Measurements from ENCODE around the gene PAX7.

The PAX7 gene

DNA sequence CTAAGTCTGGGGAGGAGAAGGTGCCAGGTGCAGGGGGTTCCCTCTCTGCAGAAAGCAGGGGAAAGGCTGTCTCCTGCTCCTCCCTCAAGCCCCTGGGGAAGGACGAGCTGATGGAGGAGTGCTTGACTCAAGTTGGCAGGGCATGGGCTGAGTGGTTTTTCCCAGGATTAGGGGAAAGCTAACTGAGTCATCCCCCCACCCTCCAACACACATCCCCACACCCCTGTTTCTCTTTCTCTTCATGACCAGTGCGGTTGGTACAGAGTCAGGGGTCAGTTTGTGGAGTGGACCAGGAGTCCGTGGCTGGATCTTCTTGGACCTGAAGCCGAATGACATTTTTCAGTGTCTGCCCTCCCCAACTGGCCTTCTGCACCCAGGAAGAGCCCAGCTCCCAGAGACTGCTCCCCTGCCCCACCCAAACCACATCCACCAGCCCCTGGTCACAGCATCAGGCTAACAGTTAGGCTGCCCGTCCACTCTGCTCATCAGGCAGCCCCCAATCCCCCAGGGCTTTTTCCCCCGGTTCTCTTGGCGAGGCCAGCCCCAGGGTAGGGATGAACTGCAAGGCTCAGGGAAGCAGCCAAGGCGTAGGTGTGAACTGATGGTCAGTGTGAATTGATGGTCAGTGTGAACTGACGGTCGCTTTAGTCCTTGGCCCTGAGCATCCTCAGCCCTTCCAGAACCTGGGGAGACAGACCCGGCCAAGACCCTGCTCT, 81.0 kb downstream of the PAX7 start:
- no peak for DNase-seq

DNA sequence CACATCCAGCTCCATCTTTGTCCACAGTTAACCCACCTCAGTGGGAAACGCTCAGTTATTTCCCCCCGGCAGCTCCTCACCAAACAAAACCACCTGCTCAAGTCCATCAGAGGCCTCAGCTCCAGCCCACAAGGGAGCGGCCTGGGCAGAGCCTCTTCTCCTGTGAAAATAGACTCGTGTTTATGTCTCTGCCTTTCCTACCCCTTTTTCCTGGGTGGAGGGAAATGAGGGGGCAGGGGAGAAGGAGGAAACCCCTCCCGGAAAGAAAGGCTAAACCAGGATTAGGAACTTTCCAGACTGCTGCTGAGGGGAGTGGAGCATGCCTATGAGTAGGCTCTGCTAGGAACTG, 81.6 kb downstream of the PAX7 start:
- DNase-seq: no peak

- DNase-seq: no peak
Measured at GRCh38 chr1:18714404-18715175, 83.9 kb downstream of the PAX7 start.

DNA sequence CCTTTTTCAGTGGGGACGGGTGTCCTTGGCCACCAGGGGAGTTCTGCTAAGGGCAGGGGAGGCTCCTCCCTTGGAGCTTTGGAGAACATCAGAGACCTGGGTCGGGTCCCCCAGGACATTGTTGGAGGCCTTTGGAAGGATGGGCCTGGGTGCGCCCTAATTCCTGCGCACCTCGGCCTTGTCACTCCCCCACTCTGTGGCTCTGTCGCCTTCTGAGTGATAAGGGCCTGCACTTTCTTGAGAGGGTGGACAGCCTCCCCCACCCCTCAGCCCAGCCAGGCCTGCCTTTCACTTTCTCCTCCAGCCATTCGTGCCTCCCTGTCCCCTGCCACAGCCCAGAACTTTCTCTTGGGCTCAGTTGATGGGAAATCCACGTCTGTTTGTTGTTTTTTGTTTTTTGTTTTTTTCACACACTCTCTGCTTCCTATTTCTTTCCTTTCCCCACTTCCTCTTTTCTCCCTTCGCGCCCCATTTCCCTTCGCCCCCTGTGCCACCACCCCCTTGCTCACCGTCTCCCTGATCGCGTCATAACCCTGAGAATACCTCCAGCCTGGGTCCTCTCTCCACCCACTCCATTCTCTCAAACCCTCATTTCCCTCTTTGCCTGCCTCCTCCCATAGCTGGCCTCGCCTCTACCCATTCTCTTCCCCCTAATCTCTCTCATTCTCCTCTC, 85.6 kb downstream of the PAX7 start:
- DNase-seq: no peak

DNA sequence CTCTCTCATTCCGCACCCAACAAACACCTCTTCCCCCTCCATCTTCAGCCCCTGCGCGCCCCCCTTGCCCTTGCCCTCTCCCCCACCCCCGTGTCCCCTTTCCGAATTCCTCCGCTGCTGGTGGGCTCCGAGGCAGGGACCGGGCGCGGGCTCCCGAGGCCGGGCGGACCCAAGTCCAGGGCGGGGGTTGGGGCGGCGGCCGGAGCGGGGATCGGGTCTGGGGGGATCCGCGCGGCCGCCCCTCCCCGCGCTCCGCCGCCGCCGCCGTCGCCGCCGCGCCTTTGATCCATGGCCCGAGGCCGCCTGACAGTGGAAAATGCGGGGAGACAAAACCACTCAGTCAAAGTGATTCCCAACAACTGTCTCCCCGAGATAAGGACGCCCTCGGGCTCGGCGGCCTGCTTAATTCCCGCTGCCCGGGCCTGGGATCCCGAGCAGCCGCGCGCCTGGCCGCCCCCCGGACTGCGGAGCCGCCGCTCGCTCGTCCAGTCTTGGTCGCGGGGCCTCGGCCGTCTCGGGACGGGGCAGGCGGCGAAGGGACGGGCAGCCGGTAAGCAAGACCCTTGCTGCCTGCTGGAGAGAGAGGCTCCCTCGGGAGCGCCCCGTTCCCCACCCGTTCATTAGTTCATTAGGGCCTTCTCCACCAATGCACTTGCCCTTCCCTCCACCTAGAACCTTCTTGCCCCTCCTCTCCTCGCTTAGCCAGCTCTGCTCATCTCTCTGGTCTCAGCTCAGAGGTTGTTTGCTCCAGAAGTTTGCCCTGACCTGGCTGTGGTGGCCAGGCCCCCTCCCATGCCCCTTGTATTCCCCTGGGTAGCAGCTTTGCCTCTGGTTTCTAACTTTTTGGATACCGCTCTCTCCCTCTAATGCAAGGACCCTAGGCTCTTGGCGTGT, 86.4 kb downstream of the PAX7 start:
- DNase-seq: no peak

- no peak for DNase-seq
Measured at GRCh38 chr1:18719786-18720451, 89.3 kb downstream of the PAX7 start.

GRCh38 chr1:18721041-18721440, 90.4 kb downstream of the PAX7 start:
- DNase-seq: no peak

GRCh38 chr1:18721776-18722175, 91.1 kb downstream of the PAX7 start:
- no peak for DNase-seq

GRCh38 chr1:18722270-18722669, 91.6 kb downstream of the PAX7 start:
- no peak for DNase-seq

DNA sequence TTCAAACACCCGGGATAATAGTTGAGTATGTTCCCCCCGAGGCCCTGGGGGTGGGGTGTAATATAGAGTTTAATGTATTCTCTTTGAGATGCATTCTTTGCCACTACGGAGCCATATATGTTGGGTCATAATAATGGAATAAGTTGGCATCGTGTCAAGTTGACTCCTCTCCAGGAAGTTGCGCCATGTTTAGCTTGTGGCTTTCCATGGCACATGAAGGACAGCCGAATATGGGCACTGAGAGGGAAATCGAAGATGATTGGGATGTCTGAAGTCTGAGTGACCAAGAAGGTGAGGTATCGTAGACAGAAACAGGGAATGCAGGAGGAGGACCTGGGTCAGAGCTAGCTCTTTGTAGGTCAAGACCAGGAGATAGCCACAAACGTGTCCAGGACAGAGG, 92.6 kb downstream of the PAX7 start:
- no peak for DNase-seq

DNA sequence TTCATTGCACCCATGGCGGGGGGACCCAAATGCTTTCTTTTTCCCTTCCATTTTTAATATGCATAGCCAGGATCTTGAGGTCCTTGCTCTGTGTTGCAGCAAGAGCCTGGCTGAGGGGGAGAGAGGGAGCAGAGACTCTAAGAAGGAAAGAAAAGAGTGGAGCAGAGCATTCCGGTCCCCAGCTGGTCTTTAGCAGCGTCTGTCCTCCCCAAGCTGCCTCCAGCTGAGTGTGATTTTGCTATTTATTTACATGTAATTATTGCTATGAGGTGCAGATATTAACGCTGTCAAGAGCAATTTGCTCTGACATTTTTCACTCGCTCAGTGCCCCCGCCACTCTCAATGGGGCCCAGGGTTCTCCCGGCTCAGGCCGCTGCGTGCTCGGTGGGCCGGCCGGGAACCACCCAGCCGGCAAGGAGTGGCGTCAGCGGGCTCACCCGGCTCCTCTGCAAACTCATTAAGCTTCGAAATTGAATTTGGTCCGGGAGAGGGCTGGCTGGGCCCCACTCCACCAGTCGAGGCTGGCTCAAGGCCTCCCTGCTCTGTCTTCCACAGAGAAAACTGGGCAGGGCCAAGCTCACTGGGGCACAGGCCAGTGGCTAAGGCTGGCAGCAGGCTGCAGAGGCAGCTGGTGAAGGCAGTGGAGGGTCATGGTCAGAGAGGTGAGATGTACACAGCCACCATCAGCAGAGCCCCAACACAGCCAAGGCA, 93.2 kb downstream of the PAX7 start:
- DNase-seq: no peak

- no peak for DNase-seq
Measured at GRCh38 chr1:18724801-18725200, 94.2 kb downstream of the PAX7 start.

GRCh38 chr1:18725231-18725895, 94.7 kb downstream of the PAX7 start:
- DNase-seq: no peak

- no peak for DNase-seq
Measured at GRCh38 chr1:18726368-18726767, 95.7 kb downstream of the PAX7 start.

DNA sequence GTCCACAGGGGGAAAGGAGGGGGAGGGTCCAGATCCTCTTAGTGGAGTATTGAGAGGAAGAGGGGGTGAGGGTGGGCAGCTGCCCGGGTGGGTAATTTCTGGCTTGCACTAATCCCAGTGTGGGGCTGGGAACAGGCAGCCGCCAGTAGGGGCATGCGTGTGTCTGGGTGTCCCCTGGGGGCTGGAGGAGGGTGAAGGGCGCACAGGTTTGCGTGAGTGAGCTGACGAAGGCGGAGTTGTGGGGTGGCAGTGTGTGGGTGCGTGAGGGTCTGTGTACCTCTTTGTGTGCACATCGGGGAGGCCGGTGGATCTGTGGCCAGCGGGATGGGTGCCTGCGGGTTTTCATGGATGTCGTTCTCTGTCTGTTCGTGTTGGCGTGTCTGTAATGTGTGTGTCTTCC, 97.3 kb downstream of the PAX7 start:
- no peak for DNase-seq

GRCh38 chr1:18730321-18730720, 99.7 kb downstream of the PAX7 start:
- DNase-seq: no peak

DNA sequence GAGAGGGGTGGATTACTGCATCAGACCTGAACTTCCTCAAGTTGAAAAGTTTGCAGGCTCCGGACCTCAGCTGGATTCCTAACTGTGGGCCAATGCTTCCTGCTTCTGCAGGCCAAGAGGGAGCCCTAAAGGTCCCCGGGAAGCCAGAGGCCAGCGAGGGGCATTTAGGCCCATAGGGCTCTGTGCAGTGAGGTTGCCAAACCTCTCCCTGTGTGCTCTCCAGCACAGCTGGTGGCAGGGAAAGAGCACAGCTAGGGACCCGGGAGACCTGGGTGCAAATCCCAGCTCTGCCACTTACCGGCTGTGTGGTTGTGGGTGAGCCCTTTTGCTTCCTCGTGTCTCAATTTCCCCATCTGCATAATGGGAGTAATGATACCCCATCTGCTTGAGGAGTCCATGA, 100.5 kb downstream of the PAX7 start:
- DNase-seq: no peak

DNA sequence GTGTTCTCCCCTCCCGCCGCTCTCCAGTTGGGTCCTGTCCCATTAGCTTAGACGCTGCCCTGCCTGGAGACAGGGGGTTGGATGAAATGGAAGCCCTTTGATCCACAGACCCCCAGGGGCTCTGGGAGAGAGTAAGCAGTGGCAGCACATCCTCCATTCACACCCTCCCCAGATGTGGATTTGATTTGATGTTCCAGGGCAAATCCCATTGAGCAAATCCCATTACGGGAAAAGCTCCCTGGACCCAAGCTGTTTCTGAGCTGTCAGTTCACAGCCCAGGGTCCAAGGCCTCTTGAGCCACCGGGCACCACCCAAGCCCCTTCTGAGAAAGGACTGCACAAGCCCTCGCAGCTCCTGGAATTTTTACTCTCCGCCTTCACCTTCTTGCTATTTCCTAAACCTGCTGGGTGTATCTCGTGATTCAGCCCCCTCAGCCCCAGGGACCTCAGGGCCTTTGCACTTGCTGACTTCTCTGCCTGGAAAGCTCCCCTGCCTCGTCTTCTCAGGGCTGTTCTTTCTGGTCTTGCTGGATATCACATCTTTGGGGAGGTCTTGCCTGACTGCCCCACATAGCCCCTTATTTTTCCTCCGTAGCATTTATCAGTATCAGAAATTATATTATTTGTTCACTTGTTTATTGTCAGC, 101.1 kb downstream of the PAX7 start:
- DNase-seq: no peak

GRCh38 chr1:18732686-18733085, 102.0 kb downstream of the PAX7 start:
- DNase-seq: no peak

- DNase-seq: no peak
Measured at GRCh38 chr1:18734001-18734400, 103.4 kb downstream of the PAX7 start.
